Dendritic cell treated with granulocyte-macrophage colony-stimulating factor and Interleukin-4, amounts not matched to agents 40 ng/mL and 50 ng/mL, for 4 days (primary cell): Measurements from ENCODE around the gene HMGCS2.
A peak's percentile ranks its signal among the peaks of the same experiment; 100 is the strongest.

Experiments
- H3K27ac Mint-ChIP-seq: one replicate; pipeline ENCODE4 v1.8.0; 2022; ENCODE audit warnings: mild to moderate bottlenecking, mixed read lengths
- H3K27me3 Mint-ChIP-seq: one replicate; pipeline ENCODE4 v1.8.0; 2022; ENCODE audit warnings: mild to moderate bottlenecking, mixed read lengths
- H3K36me3 Mint-ChIP-seq: one replicate; pipeline ENCODE4 v1.8.0; 2022; ENCODE audit warnings: low read depth, mixed read lengths
- H3K4me1 Mint-ChIP-seq: one replicate; pipeline ENCODE4 v1.8.0; 2022; ENCODE audit warnings: low read depth, mixed read lengths
- H3K4me3 Mint-ChIP-seq: one replicate; pipeline ENCODE4 v1.8.0; 2022; ENCODE audit warnings: mild to moderate bottlenecking, moderate library complexity, mixed read lengths
- H3K9me3 Mint-ChIP-seq: one replicate; pipeline ENCODE4 v1.8.0; 2022; ENCODE audit warnings: mixed read lengths
- intact Hi-C: fragments of 100-400 bp; cut with micrococcal nuclease; formaldehyde crosslinking; loops from one replicate; pipeline ENCODE4 v1.15.0; 2022

HMGCS2 gene

GRCh38 chr1:119702384-119702783, 66.3 kb downstream of the HMGCS2 start:
- no peaks in the 10 kb centered on the region for H3K27me3 Mint-ChIP-seq
- H3K9me3 Mint-ChIP-seq = peaks cover 26% of the 10 kb centered on the region
- intact Hi-C loops = no loop called here
- H3K4me1 Mint-ChIP-seq = peaks cover 11% of the 10 kb centered on the region
- H3K36me3 Mint-ChIP-seq = no peaks in the 10 kb centered on the region
- no peak overlapping the region for H3K4me3 Mint-ChIP-seq
- H3K27ac Mint-ChIP-seq = peak overlapping the region; percentile 50

- intact Hi-C loops = no loop called here
- Mint-ChIP-seq H3K27ac (no peak overlapping the region), H3K36me3 (no peaks in the 10 kb centered on the region), H3K4me1 (peaks cover 11% of the 10 kb centered on the region), H3K4me3 (no peak overlapping the region), H3K9me3 (peaks cover 26% of the 10 kb centered on the region), H3K27me3 (no peaks in the 10 kb centered on the region)
Observed at GRCh38 chr1:119701659-119702058, 67.0 kb downstream of the HMGCS2 start.

DNA sequence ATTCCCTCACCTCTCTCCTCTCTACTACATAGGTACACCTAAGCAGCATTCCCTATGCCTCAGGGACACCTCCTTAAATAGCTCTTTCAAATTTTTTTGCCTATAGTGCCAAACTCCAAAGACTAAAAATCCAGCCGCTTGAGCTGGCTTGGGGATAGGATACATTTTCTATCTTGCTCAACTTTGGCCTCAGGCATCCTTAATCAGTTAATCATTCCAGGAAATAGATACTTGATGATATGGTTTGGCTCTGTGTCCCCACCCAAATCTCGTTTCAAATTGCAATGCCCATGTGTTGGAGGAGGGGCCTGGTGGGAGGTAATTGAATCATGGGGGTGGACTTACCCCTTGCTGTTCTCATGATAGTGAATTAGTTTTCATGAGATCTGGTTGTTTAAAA, 68.4 kb downstream of the HMGCS2 start:
- Mint-ChIP-seq H3K27ac (no peak overlapping the region), H3K36me3 (no peaks in the 10 kb centered on the region), H3K4me1 (peaks cover 11% of the 10 kb centered on the region), H3K27me3 (peaks cover 4% of the 10 kb centered on the region), H3K4me3 (no peak overlapping the region), H3K9me3 (peaks cover 26% of the 10 kb centered on the region)
- intact Hi-C loops = no loop called here
